HepG2 (cell line): ENCODE data around the gene OAF. TPM values are rescaled to one million over a fixed set of nuclear protein-coding genes. Genes with fewer than 3 reads are reported as not detected.

Experiments
- ETV5 ChIP-seq: IDR thresholded peaks from 2 replicates; pipeline ENCODE4 v1.6.1; 2018; ENCODE audit warnings: missing biosample characterization, missing genetic modification reagents, inconsistent platforms, borderline replicate concordance
- FOXC1 ChIP-seq: sonication (generic); formaldehyde crosslinking; IDR thresholded peaks from 2 replicates; pipeline ENCODE4 v1.8.0; 2022; ENCODE audit warnings: mild to moderate bottlenecking, missing genetic modification reagents, borderline replicate concordance
- GFI1 ChIP-seq: sonication (generic); formaldehyde crosslinking; IDR thresholded peaks from 2 replicates; pipeline ENCODE4 v1.5.0; 2020; ENCODE audit warnings: missing genetic modification reagents, mild to moderate bottlenecking, borderline replicate concordance
- KDM5A ChIP-seq: fragments of 200-600 bp; sonication (generic); IDR thresholded peaks from 2 replicates; pipeline ENCODE4 v1.7.0; 2018; ENCODE audit warnings: antibody characterized with exemption, mild to moderate bottlenecking, low read length, borderline replicate concordance
- MTF1 ChIP-seq: sonication (generic); formaldehyde crosslinking; IDR thresholded peaks from 2 replicates; pipeline ENCODE4 v1.5.0; 2020; ENCODE audit warnings: missing genetic modification reagents
- MZF1 ChIP-seq: sonication (generic); formaldehyde crosslinking; IDR thresholded peaks from 2 replicates; pipeline ENCODE4 v1.8.1; 2023; ENCODE audit warnings: mild to moderate bottlenecking, missing genetic modification reagents, borderline replicate concordance
- RFX1 ChIP-seq: fragments of 450-650 bp; IDR thresholded peaks from 2 replicates; pipeline ENCODE4 v1.6.1; 2017
- SMAD9 ChIP-seq: sonication (generic); formaldehyde crosslinking; IDR thresholded peaks from 2 replicates; pipeline ENCODE4 v1.5.1; 2020; ENCODE audit warnings: mild to moderate bottlenecking, missing genetic modification reagents
- SP2 ChIP-seq: sonication (generic); formaldehyde crosslinking; IDR thresholded peaks from 2 replicates; pipeline ENCODE4 v1.5.1; 2020; ENCODE audit warnings: mild to moderate bottlenecking, missing genetic modification reagents
- TBP ChIP-seq: sonication (generic); formaldehyde crosslinking; IDR thresholded peaks from 2 replicates; pipeline ENCODE4 v1.5.0; 2020; ENCODE audit warnings: missing genetic modification reagents
- USF2 ChIP-seq, 2 experiments: sonication (generic) in 1 of 2; formaldehyde crosslinking in 1 of 2; IDR thresholded peaks; 2 replicates each; pipeline versions ENCODE4 v1.5.1 to v1.6.1; 2011 to 2020; ENCODE audit warnings: borderline replicate concordance in 1 of 2, low read depth in 1 of 2, low read length in 1 of 2, mild to moderate bottlenecking in 1 of 2, missing genetic modification reagents in 1 of 2, moderate library complexity in 1 of 2
- ZBTB38 ChIP-seq: sonication (generic); formaldehyde crosslinking; IDR thresholded peaks from 2 replicates; pipeline ENCODE4 v1.5.1; 2020; ENCODE audit warnings: mild to moderate bottlenecking, missing genetic modification reagents
- ZFP37 ChIP-seq: sonication (generic); formaldehyde crosslinking; IDR thresholded peaks from 2 replicates; pipeline ENCODE4 v1.4.0; 2020; ENCODE audit warnings: missing genetic modification reagents, borderline replicate concordance
- ZNF24 ChIP-seq: fragments of 450-650 bp; IDR thresholded peaks from 2 replicates; pipeline ENCODE4 v1.6.1; 2017; ENCODE audit warnings: antibody characterized with exemption, mild to moderate bottlenecking
- ZNF276 ChIP-seq: sonication (generic); formaldehyde crosslinking; IDR thresholded peaks from 2 replicates; pipeline ENCODE4 v1.4.0; 2020; ENCODE audit warnings: mild to moderate bottlenecking, low read depth, missing genetic modification reagents
- ZNF496 ChIP-seq: sonication (generic); formaldehyde crosslinking; IDR thresholded peaks from 2 replicates; pipeline ENCODE4 v1.8.1; 2023; ENCODE audit warnings: mild to moderate bottlenecking, moderate library complexity, missing genetic modification reagents; ENCODE audit not compliant: insufficient replicate concordance
- ZNF547 ChIP-seq: sonication (generic); formaldehyde crosslinking; IDR thresholded peaks from 2 replicates; pipeline ENCODE4 v1.5.1; 2020; ENCODE audit warnings: mild to moderate bottlenecking, missing genetic modification reagents
- ZNF850 ChIP-seq: sonication (generic); formaldehyde crosslinking; conservative IDR thresholded peaks from 2 replicates; pipeline ENCODE4 v1.9.0; 2021; ENCODE audit warnings: mild to moderate bottlenecking, missing genetic modification reagents
- ZZZ3 ChIP-seq: sonication (generic); formaldehyde crosslinking; IDR thresholded peaks from 2 replicates; pipeline ENCODE4 v1.4.0; 2020; ENCODE audit warnings: missing genetic modification reagents, mild to moderate bottlenecking, borderline replicate concordance
- polyA plus RNA-seq, 8 experiments: library from polyadenylated mRNA; depleted of rRNA in 3 of 8; stranded (reverse) in 7 of 8; unstranded in 1 of 8; fragments of >200 nt; fragmentation: Illumina TruSeq in 4 of 8; extraction: Trizol in 4 of 8; gene quantifications; 2 replicates each; pipeline versions ENCODE4 v1.2.1 to v1.2.3, GENCODE V29; 2011 to 2016; ENCODE audit warnings: low read depth in 4 of 8, missing spikeins in 1 of 8, mixed read lengths in 1 of 8; ENCODE audit not compliant: insufficient read depth in 1 of 8
- total RNA-seq, 5 experiments: library from RNA; depleted of rRNA; stranded (reverse); fragments of >200 nt; fragmentation: Illumina TruSeq; extraction: Trizol; gene quantifications; 2 replicates each; pipeline ENCODE4 v1.2.3, GENCODE V29; 2016; ENCODE audit warnings: low read depth in 1 of 5
- TF ChIP-seq, protein P1 (sequence below): sonication (generic); IDR thresholded peaks from 2 replicates; pipeline ENCODE4 v1.6.1; 2016; ENCODE audit warnings: low read depth, borderline replicate concordance
- TF ChIP-seq, protein P2 (sequence below): sonication (generic); formaldehyde crosslinking; conservative IDR thresholded peaks from 2 replicates; pipeline ENCODE4 v1.8.0; 2022; ENCODE audit warnings: missing genetic modification reagents
- TF ChIP-seq, protein P3 (sequence below): IDR thresholded peaks from 2 replicates; pipeline ENCODE4 v1.6.1; 2016; ENCODE audit warnings: low read depth, control low read depth

The OAF gene
- total and polyA plus RNA-seq, 2 of the 13 experiments (the other 11 are each of a cell fraction or from before 2014, with no cell fraction given), result 63.7 to 94.6 TPM

- TF ChIP-seq USF2 (IDR thresholded peaks at IDR 0.05; ENCODE audit: low read depth, low read length) (no peak), USF2 (CRISPR knock-in tag; IDR thresholded peaks at IDR 0.05; ENCODE audit: borderline replicate concordance) (no peak), MZF1 (CRISPR knock-in tag) (no peak), ZFP37 (CRISPR knock-in tag) (no peak), ETV5 (CRISPR knock-in tag) (no peak), MTF1 (CRISPR knock-in tag) (no peak), ZNF547 (CRISPR knock-in tag) (0 out of 2 replicates have a peak, but pooled peaks have one; percentile 31), ZNF496 (CRISPR knock-in tag) (no peak), GFI1 (no peak), ZNF850 (CRISPR knock-in tag) (no peak), FOXC1 (CRISPR knock-in tag) (no peak), SMAD9 (CRISPR knock-in tag) (peak; percentile 72; the same call in 1 of the 2 replicates), TBP (no peak), ZZZ3 (no peak), ZBTB38 (CRISPR knock-in tag) (no peak), ZNF276 (CRISPR knock-in tag) (no peak), RFX1 (no peak), ZNF24 (no peak), KDM5A (no peak), SP2 (CRISPR knock-in tag) (no peak)
- TF ChIP-seq, protein P1, sequence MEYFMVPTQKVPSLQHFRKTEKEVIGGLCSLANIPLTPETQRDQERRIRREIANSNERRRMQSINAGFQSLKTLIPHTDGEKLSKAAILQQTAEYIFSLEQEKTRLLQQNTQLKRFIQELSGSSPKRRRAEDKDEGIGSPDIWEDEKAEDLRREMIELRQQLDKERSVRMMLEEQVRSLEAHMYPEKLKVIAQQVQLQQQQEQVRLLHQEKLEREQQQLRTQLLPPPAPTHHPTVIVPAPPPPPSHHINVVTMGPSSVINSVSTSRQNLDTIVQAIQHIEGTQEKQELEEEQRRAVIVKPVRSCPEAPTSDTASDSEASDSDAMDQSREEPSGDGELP, result peak; percentile 56; the same call in 1 of the 2 replicates
- TF ChIP-seq, protein P2, sequence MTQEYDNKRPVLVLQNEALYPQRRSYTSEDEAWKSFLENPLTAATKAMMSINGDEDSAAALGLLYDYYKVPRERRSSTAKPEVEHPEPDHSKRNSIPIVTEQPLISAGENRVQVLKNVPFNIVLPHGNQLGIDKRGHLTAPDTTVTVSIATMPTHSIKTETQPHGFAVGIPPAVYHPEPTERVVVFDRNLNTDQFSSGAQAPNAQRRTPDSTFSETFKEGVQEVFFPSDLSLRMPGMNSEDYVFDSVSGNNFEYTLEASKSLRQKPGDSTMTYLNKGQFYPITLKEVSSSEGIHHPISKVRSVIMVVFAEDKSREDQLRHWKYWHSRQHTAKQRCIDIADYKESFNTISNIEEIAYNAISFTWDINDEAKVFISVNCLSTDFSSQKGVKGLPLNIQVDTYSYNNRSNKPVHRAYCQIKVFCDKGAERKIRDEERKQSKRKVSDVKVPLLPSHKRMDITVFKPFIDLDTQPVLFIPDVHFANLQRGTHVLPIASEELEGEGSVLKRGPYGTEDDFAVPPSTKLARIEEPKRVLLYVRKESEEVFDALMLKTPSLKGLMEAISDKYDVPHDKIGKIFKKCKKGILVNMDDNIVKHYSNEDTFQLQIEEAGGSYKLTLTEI (CRISPR knock-in tag), result no peak
- TF ChIP-seq, protein P3, sequence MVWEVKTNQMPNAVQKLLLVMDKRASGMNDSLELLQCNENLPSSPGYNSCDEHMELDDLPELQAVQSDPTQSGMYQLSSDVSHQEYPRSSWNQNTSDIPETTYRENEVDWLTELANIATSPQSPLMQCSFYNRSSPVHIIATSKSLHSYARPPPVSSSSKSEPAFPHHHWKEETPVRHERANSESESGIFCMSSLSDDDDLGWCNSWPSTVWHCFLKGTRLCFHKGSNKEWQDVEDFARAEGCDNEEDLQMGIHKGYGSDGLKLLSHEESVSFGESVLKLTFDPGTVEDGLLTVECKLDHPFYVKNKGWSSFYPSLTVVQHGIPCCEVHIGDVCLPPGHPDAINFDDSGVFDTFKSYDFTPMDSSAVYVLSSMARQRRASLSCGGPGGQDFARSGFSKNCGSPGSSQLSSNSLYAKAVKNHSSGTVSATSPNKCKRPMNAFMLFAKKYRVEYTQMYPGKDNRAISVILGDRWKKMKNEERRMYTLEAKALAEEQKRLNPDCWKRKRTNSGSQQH (CRISPR knock-in tag), result no peak
These were observed 11.9 kb upstream of the OAF start (continued) for GRCh38 chr11:120198787-120199469.
